ENCODE data around the gene PDE8A. TPM values are rescaled to one million over a fixed set of nuclear protein-coding genes. Genes with fewer than 3 reads are reported as not detected.

The PDE8A gene
- total RNA-seq, 2 donors from 2014 or later = 19.2 to 23.2 TPM

- Histone ChIP-seq H3K36me3 (no peaks in the 10 kb centered on the region), H3K27ac (peak overlapping the region; percentile 22 to 38), H3K27me3 (no peaks in the 10 kb centered on the region), H3K9me3 (no peaks in the 10 kb centered on the region), H3K4me3 (no peak overlapping the region), H3K4me1 (peaks cover 5 to 49% of the 10 kb centered on the region in 2 donors)
- DNase-seq (ENCODE audit: low spot score) = no peak
- no peak for TF ChIP-seq CTCF (IDR thresholded peaks at IDR 0.05)
Measured at GRCh38 chr15:85025516-85026251, 44.0 kb downstream of the PDE8A start.

GRCh38 chr15:85026304-85027032 lies 44.8 kb downstream of the PDE8A start:
- no peaks in the 10 kb centered on the region for H3K36me3 ChIP-seq
- peak overlapping the region; percentile 1 to 38 for H3K27ac ChIP-seq
- no peak overlapping the region for H3K4me3 ChIP-seq
- peaks cover 5 to 57% of the 10 kb centered on the region in 2 donors for H3K4me1 ChIP-seq
- no peaks in the 10 kb centered on the region for H3K27me3 ChIP-seq
- TF ChIP-seq CTCF (IDR thresholded peaks at IDR 0.05) = no peak
- H3K9me3 ChIP-seq = no peaks in the 10 kb centered on the region
- DNase-seq (ENCODE audit: low spot score) = no peak

- DNase-seq (ENCODE audit: low spot score) = no peak
- H3K9me3 ChIP-seq = no peaks in the 10 kb centered on the region
- H3K36me3 ChIP-seq = no peaks in the 10 kb centered on the region
- TF ChIP-seq CTCF (IDR thresholded peaks at IDR 0.05) = no peak
- H3K4me1 ChIP-seq = peaks cover 5 to 61% of the 10 kb centered on the region in 2 donors
- no peaks in the 10 kb centered on the region for H3K27me3 ChIP-seq
- peak overlapping the region in 1 of 2 donors; percentile 38 for H3K27ac ChIP-seq
- no peak overlapping the region for H3K4me3 ChIP-seq
Measured at GRCh38 chr15:85027033-85027380, 45.4 kb downstream of the PDE8A start.

- no peak for TF ChIP-seq CTCF (IDR thresholded peaks at IDR 0.05)
- DNase-seq (ENCODE audit: low spot score) = no peak
- Histone ChIP-seq H3K4me1 (peaks cover 5 to 65% of the 10 kb centered on the region in 2 donors), H3K27me3 (no peaks in the 10 kb centered on the region), H3K4me3 (no peak overlapping the region), H3K27ac (no peak overlapping the region), H3K36me3 (no peaks in the 10 kb centered on the region), H3K9me3 (no peaks in the 10 kb centered on the region)
Measured at GRCh38 chr15:85027421-85027820, 45.8 kb downstream of the PDE8A start.

- Histone ChIP-seq H3K4me3 (no peak overlapping the region), H3K27me3 (no peaks in the 10 kb centered on the region), H3K36me3 (no peaks in the 10 kb centered on the region), H3K9me3 (no peaks in the 10 kb centered on the region), H3K4me1 (peaks cover 5 to 74% of the 10 kb centered on the region in 2 donors), H3K27ac (no peak overlapping the region)
- DNase-seq (ENCODE audit: low spot score) = no peak
- no peak for TF ChIP-seq CTCF (IDR thresholded peaks at IDR 0.05)
Measured at GRCh38 chr15:85028416-85028815, 46.8 kb downstream of the PDE8A start.
